Measurements from ENCODE around the gene SPAG5. TPM values are rescaled to one million over a fixed set of nuclear protein-coding genes. Genes with fewer than 3 reads are reported as not detected.

The SPAG5 gene
- total RNA-seq, 1 donor from 2014 or later: 15.8 TPM

DNA sequence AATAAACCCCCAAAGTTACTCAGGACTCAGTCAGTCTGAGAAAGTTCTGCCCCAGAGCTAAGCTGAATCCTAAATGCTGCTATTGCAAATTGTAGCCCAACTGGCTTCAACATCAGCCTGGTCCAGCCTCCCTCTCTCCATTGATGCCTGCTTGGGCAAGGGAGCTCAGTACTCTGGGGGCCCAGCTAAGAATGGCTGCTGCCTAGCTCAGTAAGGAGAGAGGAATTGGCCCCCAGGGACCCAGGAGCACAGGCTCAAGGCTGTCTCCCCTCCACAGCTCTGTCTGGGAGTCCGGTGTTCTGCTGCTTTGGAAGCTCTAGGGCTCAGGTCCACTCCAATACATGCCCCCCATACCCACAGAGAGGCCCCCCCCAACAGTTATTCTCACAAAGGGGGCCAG lies 48.0 kb downstream of the SPAG5 start:
- TF ChIP-seq CTCF (IDR thresholded peaks at IDR 0.05): no peak
- ChIA-PET CTCF (interaction anchor here (0.7 to 3.9 kb wide), 4 partner anchors 11 to 62 kb away, joined by 3 to 19 read pairs (median 4); partner anchors contain the start of gene PIGS), POLR2A (interaction anchor here (0.9 to 7.1 kb wide), 11 partner anchors 14 to 510 kb away, joined by 3 to 160 read pairs (median 4); partner anchors contain the start of genes ALDOC, BLTP2, IFT20 and NEK8)
- intact Hi-C loops (cut with micrococcal nuclease): loop anchor here (1.0 to 5.0 kb wide), 3 partner anchors 61 to 401 kb away; partner anchors contain the start of genes BLTP2, PHF12 and RSKR
- peaks cover 69% of the 10 kb centered on the region for H3K36me3 Mint-ChIP-seq (ENCODE audit: low read depth)
- no peaks in the 10 kb centered on the region for H3K9me3 Mint-ChIP-seq
- peak overlapping the region; percentile 93 for H3K27ac Mint-ChIP-seq
- ATAC-seq (ENCODE audit: low read depth) (no peak), DNase-seq (no peak)
- H3K27me3 Mint-ChIP-seq: no peaks in the 10 kb centered on the region
- H3K4me1 Mint-ChIP-seq: peaks cover 78% of the 10 kb centered on the region
- H3K4me3 Mint-ChIP-seq: peak overlapping the region; percentile 97

DNA sequence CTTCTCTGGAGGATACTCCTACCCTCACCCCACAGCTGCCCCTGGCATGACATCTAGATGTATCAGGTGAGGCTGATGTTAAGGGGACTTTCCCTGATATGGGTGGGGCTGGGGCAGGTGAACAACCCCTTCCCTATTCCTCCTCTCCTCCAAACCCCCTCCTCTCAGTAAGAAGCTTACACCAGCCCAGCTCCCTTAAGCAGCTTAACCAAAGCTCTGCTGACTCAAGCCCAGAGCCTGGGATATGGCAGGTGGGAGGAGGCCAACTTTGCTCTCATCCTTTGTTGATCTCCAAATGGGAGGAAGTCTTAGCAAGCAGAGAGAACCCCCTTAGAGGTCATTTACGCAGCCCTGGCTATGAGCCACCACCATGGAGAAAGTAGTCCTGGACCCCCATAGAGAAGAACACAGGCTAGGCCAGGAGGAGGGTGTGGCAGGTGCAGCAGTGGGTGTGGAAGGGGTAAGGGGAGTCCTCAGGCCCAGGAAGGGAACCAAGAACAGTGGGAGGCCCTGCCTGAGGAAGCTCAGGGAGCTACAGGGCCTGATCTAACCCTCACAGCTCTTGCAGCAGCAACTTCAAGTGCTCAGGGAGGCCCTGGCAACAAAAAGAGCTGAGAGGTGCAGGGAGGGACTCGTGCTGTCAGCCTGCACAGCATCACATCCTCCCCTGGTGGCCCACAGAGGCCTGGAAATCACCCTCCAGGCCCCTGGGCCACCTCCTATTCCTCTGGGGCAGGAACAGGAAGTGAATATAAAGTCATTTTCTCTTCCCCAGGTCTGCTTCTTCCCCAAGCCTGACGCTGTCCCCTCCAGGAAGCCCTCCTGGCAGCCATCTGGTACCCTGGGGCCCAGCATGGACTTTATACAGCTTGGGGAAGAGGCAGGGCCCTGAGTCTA lies 49.3 kb downstream of the SPAG5 start:
- TF ChIP-seq CTCF (IDR thresholded peaks at IDR 0.05): no peak
- Mint-ChIP-seq H3K36me3 (ENCODE audit: low read depth) (peaks cover 67% of the 10 kb centered on the region), H3K4me3 (peak overlapping the region; percentile 97), H3K9me3 (no peaks in the 10 kb centered on the region), H3K4me1 (peaks cover 87% of the 10 kb centered on the region), H3K27me3 (no peaks in the 10 kb centered on the region), H3K27ac (peak overlapping the region; percentile 93)
- DNase-seq (peak; percentile 63), ATAC-seq (ENCODE audit: low read depth) (peak; percentile 79)
- intact Hi-C loops (cut with micrococcal nuclease): loop anchor here (1.0 to 5.0 kb wide), 6 partner anchors 28 to 403 kb away; partner anchors contain the start of genes BLTP2, NEK8, PHF12 and RSKR
- ChIA-PET POLR2A (interaction anchor here (0.9 to 7.1 kb wide), 16 partner anchors 10 to 216 kb away, joined by 3 to 160 read pairs (median 4); partner anchors contain the start of genes ALDOC, BLTP2, IFT20 and PIGS), CTCF (interaction anchor here (0.6 to 3.9 kb wide), 7 partner anchors 9 to 62 kb away, joined by 3 to 32 read pairs (median 4); partner anchors contain the start of genes PIGS and RSKR)

DNA sequence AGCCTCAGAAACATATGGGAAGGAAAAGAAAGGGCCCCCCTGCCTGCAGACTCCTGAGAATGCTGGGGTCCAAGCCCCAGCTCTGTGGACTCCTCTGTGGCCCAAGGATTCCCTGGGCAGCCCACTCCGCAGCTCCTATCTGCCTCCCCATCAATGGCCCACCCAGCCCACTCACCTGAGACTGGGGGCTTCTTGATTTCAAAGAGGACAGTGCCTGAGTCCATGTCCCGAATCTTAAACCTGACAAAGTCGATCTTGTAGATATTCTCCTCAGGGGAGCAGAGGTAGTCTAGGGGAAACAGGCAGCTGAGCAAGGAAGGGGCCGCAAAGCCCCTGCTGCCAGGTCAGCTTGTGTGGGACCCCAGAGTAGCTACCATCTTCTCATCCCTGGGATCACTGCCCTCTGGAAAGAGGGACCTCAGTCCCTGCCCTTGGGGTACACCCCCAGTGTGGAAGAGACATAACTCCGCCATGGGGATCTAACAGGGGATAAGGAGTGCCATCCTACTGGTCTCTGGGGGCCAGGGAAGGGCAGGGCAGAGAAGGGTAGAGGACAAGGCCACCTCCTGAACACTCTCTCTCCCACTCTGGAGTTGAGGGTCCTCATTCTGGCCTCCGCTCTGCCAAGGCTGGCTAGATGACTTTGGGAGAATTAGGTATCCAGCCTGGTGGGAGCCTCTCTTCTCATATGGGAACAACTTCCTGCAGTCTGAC lies 50.3 kb downstream of the SPAG5 start:
- ChIA-PET POLR2A (interaction anchor here (0.6 to 7.1 kb wide), 8 partner anchors 11 to 96 kb away, joined by 3 to 160 read pairs (median 16); partner anchors contain the start of genes ALDOC, BLTP2, PIGS and SPAG5), CTCF (interaction anchor here (1.2 to 3.9 kb wide), 7 partner anchors 20 to 63 kb away, joined by 3 to 32 read pairs (median 4); partner anchors contain the start of genes PIGS and RSKR)
- Mint-ChIP-seq H3K27me3 (no peaks in the 10 kb centered on the region), H3K4me3 (peak overlapping the region; percentile 97), H3K9me3 (no peaks in the 10 kb centered on the region), H3K4me1 (peaks cover 88% of the 10 kb centered on the region), H3K27ac (peak overlapping the region; percentile 93), H3K36me3 (ENCODE audit: low read depth) (peaks cover 58% of the 10 kb centered on the region)
- TF ChIP-seq CTCF (IDR thresholded peaks at IDR 0.05): peak; percentile 22
- intact Hi-C loops (cut with micrococcal nuclease): loop anchor here (1.0 to 5.0 kb wide), 3 partner anchors 29 to 179 kb away; partner anchors contain the start of genes NEK8 and TLCD1
- ATAC-seq (ENCODE audit: low read depth): no peak
- no peak for DNase-seq

GRCh38 chr17:28547623-28548416 lies 51.0 kb downstream of the SPAG5 start:
- Mint-ChIP-seq H3K9me3 (no peaks in the 10 kb centered on the region), H3K27me3 (no peaks in the 10 kb centered on the region), H3K36me3 (ENCODE audit: low read depth) (peaks cover 52% of the 10 kb centered on the region), H3K4me3 (peak overlapping the region; percentile 97), H3K4me1 (peaks cover 88% of the 10 kb centered on the region), H3K27ac (peak overlapping the region; percentile 93)
- intact Hi-C loops (cut with micrococcal nuclease): loop anchor here (5.0 kb wide), 1 partner anchor 179 kb away; the partner anchor contains the start of genes NEK8 and TLCD1
- CTCF ChIA-PET: interaction anchor here (0.6 to 3.9 kb wide), 9 partner anchors 10 to 64 kb away, joined by 3 to 32 read pairs (median 3); partner anchors contain the start of genes PIGS and RSKR
- no peak for TF ChIP-seq CTCF (IDR thresholded peaks at IDR 0.05)
- DNase-seq (peak; percentile 40), ATAC-seq (ENCODE audit: low read depth) (peak; percentile 29)
- POLR2A ChIA-PET: interaction anchor here (0.6 to 7.1 kb wide), 11 partner anchors 11 to 174 kb away, joined by 3 to 160 read pairs (median 9); partner anchors contain the start of genes ALDOC, BLTP2, PIGS and SDF2

All from activated B cell treated with CpG ODN at 0.5 μM for 24 hours (primary cell).